Panc1 (cell line): ENCODE measurements around the gene EEIG1. TPM values are rescaled to one million over a fixed set of nuclear protein-coding genes. Genes with fewer than 3 reads are reported as not detected.

Source experiments
- ATAC-seq: fragments of 200-7000 bp; cut with Tn5 transposase; 2 replicates; pipeline ENCODE4 v1.9.1; 2020; ENCODE audit warnings: mild to moderate bottlenecking, moderate library complexity
- Bru-seq: library from RNA; stranded (reverse); fragments of 400-500 nt; gene quantifications from one replicate; lab custom pipeline; 2021; lab: Mats Ljungman, UMichigan
- BruChase-seq, 2 experiments: library from RNA; stranded (reverse); fragments of 400-500 nt; gene quantifications; one replicate each; lab custom pipeline; 2021; lab: Mats Ljungman, UMichigan
- BruUV-seq: library from RNA; stranded (reverse); fragments of 400-500 nt; replicated peaks from 2 replicates; lab custom pipeline; 2021; lab: Mats Ljungman, UMichigan
- CTCF ChIA-PET: fragments of 300-600 bp; sonication (Branson Sonifier 250); formaldehyde crosslinking; loops from one replicate; lab custom pipeline; 2022; ENCODE audit warnings: antibody characterized with exemption; lab: Charles Lee
- POLR2A ChIA-PET: fragments of 300-600 bp; sonication (Branson Sonifier 250); formaldehyde crosslinking; loops from one replicate; lab custom pipeline; 2022; ENCODE audit warnings: antibody characterized with exemption; lab: Charles Lee
- DNase-seq: peaks from one replicate; pipeline ENCODE4 v3.0.0-alpha.2; 2010; ENCODE audit warnings: low read depth, low spot score
- H3K27ac ChIP-seq: 2 replicates; pipeline ENCODE4 v1.5.1; 2011; ENCODE audit warnings: mild to moderate bottlenecking, low read length, inconsistent platforms
- H3K27me3 ChIP-seq: fragments of 200-500 bp; sonication (Bioruptor generic); 2 replicates; pipeline ENCODE4 v1.6.0; 2014; ENCODE audit warnings: low read length, inconsistent platforms; ENCODE audit not compliant: control insufficient read depth, insufficient read depth
- H3K36me3 ChIP-seq: fragments of 200-500 bp; sonication (Bioruptor generic); 2 replicates; pipeline ENCODE4 v1.5.1; 2014; ENCODE audit warnings: inconsistent platforms, mild to moderate bottlenecking, low read length, moderate library complexity; ENCODE audit not compliant: control insufficient read depth, insufficient read depth
- H3K4me1 ChIP-seq: 2 replicates; pipeline ENCODE4 v1.5.1; 2011; ENCODE audit warnings: inconsistent platforms, mild to moderate bottlenecking, low read length, moderate library complexity; ENCODE audit not compliant: control insufficient read depth, insufficient read depth
- H3K4me3 ChIP-seq, 2 experiments: 2 replicates each; pipeline ENCODE4 v1.5.1; 2011 to 2012; ENCODE audit warnings: low read depth in 2 of 2, low read length in 2 of 2, mild to moderate bottlenecking in 2 of 2, inconsistent platforms in 1 of 2, moderate library complexity in 1 of 2
- H3K9me3 ChIP-seq: fragments of 200-500 bp; sonication (Bioruptor generic); 2 replicates; pipeline ENCODE4 v1.5.1; 2014; ENCODE audit warnings: low read depth, mild to moderate bottlenecking, inconsistent platforms, low read length, moderate library complexity; ENCODE audit not compliant: control insufficient read depth, insufficient read depth
- CTCF ChIP-seq: fragments of 450-650 bp; IDR thresholded peaks from 2 replicates; pipeline ENCODE4 v1.5.1; 2017; ENCODE audit warnings: mild to moderate bottlenecking
- POLR2AphosphoS5 ChIP-seq: IDR thresholded peaks from 2 replicates; pipeline ENCODE4 v1.6.1; 2012; ENCODE audit warnings: mild to moderate bottlenecking, low read depth, low read length, moderate library complexity
- REST ChIP-seq, 2 experiments: IDR thresholded peaks; 2 replicates each; pipeline ENCODE4 v1.6.1; 2011 to 2012; ENCODE audit warnings: low read depth in 2 of 2, control low read depth in 1 of 2, low read length in 1 of 2, mild to moderate bottlenecking in 1 of 2, moderate library complexity in 1 of 2; ENCODE audit not compliant: insufficient read depth in 1 of 2
- SIN3A ChIP-seq: IDR thresholded peaks from 2 replicates; pipeline ENCODE4 v1.6.1; 2012; ENCODE audit warnings: low read depth, mild to moderate bottlenecking, low read length, moderate library complexity, borderline replicate concordance; ENCODE audit not compliant: insufficient read depth
- TCF7L2 ChIP-seq: IDR thresholded peaks from 2 replicates; pipeline ENCODE4 v1.6.1; 2011; ENCODE audit warnings: mild to moderate bottlenecking, low read depth, low read length, inconsistent platforms
- in situ Hi-C: cut with HindIII; loops from 2 replicates; pipeline ENCODE4 v1.10.0; 2016; ENCODE audit warnings: low sequenced_read_pairs, low pct_unique_long_range_greater_than_20kb
- intact Hi-C: fragments of 100-400 bp; cut with micrococcal nuclease; formaldehyde crosslinking; loops from one replicate; pipeline ENCODE4 v1.10.0; 2022; ENCODE audit not compliant: unreplicated experiment
- long read RNA-seq: library from polyadenylated mRNA; unstranded; transcript quantifications from one replicate; pipeline ENCODE4 v2.0.0, GENCODE V29; 2021; ENCODE audit not compliant: unreplicated experiment
- polyA plus RNA-seq: library from polyadenylated mRNA; unstranded; fragments of >200 nt; gene quantifications from one replicate; pipeline ENCODE4 v1.2.1, GENCODE V29; 2012; ENCODE audit warnings: missing spikeins; ENCODE audit not compliant: insufficient read length
- total RNA-seq: library from RNA; stranded (reverse); gene quantifications from one replicate; pipeline ENCODE4 v1.2.1, GENCODE V29; 2021; ENCODE audit not compliant: unreplicated experiment

Gene EEIG1
- total RNA-seq (361 TPM), Bru-seq, nascent RNA (percentile 95 among the genes with signal in this experiment), BruChase-seq, experiment 1, labeled RNA remaining after a 2-hour chase (percentile 96 among the genes with signal in this experiment), BruChase-seq, experiment 2, labeled RNA remaining after a 6-hour chase (percentile 95 among the genes with signal in this experiment)
- polyA plus RNA-seq, result 215 TPM
- long read RNA-seq, full-length matches to known transcripts, result 10 of 306 reads
- long read RNA-seq, partial matches to known transcripts, result 9 of 306 reads
- long read RNA-seq, other reads (novel, unspliced or antisense), result 287 of 306 reads

- no peak for TF ChIP-seq TCF7L2
- TF ChIP-seq POLR2AphosphoS5, result peak; percentile 39; the same call in 1 of the 2 replicates
- POLR2A ChIA-PET, result interaction anchor here (0.6 to 1.2 kb wide), 4 partner anchors 16 to 54 kb away, joined by 3 to 18 read pairs (median 7); no protein-coding TSS in a partner anchor
- CTCF ChIA-PET, result no interaction called here
These were observed at the start of gene EEIG1 for GRCh38 chr9:127980706-127981558. Gene EEIG1 (minus strand): TSS chr9:127980989. CDS start chr9:127980137, 852 bp downstream.

GRCh38 chr9:128027705-128028104 lies 46.9 kb upstream of the EEIG1 start:
- peaks cover 40% of the 10 kb centered on the region for H3K4me1 ChIP-seq
- intact Hi-C loops, result loop anchor here (5.0 kb wide), 1 partner anchor 55 kb away; no protein-coding TSS in a partner anchor
- TF ChIP-seq CTCF (no peak), POLR2AphosphoS5 (no peak), SIN3A (no peak), TCF7L2 (no peak), REST (IDR thresholded peaks at IDR 0.05; ENCODE audit: insufficient read depth in 1 of 2, low read depth in 2 of 2, low read length in 1 of 2) (no peak)
- ATAC-seq (no peak), DNase-seq (no peak)
- H3K9me3 ChIP-seq, result no peaks in the 10 kb centered on the region
- ChIA-PET CTCF (interaction anchor here (0.7 kb wide), 1 partner anchor 83 kb away, joined by 6 read pairs; no protein-coding TSS in a partner anchor), POLR2A (interaction anchor here (0.6 to 1.2 kb wide), 2 partner anchors 10 to 42 kb away, joined by 6 to 11 read pairs; no protein-coding TSS in a partner anchor)
- no peaks in the 10 kb centered on the region for H3K36me3 ChIP-seq
- H3K4me3 ChIP-seq, result no peak overlapping the region
- BruUV-seq, result no TSS peak
- H3K27me3 ChIP-seq, result no peaks in the 10 kb centered on the region
- in situ Hi-C loops, result no loop called here
- peak overlapping the region; percentile 85 for H3K27ac ChIP-seq

More at GRCh38 chr9:127980706-127981558, at the start of gene EEIG1:
- Histone ChIP-seq H3K4me1 (peaks cover 34% of the 10 kb centered on the region), H3K27ac (peak within 1 kb of the TSS; percentile 97), H3K4me3 (peak within 1 kb of the TSS; percentile 94 to 98), H3K27me3 (no peaks in the 10 kb centered on the region), H3K36me3 (no peaks in the 10 kb centered on the region; the same call in none of the 2 replicates), H3K9me3 (no peaks in the 10 kb centered on the region)
- ATAC-seq, result peak; percentile 88
- no peak for DNase-seq
- in situ Hi-C loops (no loop called here), intact Hi-C loops (no loop called here)
- BruUV-seq, result no TSS peak
